ENCODE results near the gene XPR1.

DNA sequence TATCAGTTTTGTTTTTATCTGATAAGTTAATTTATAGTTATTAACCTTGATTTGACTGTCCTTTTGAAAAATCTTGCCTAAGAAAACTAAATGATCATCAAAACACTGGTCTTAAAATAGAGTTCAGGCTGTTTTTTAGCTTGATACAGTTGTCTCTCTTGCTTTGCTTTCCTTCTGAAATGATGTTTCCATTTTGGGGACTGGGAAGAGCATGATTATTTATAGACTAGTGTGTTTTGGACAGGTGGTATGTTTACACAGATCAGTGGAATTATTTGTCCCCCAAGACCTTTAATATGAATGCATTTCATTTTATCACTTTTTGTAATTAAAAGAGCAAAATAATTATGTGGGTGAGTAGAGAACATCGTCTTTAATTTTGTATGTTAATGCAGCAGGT, 90.8 kb downstream of the XPR1 start:
- TF ChIP-seq POLR2AphosphoS5 (IDR thresholded peaks at IDR 0.05; ENCODE audit: low read depth, low read length) (no peak), POLR2A (IDR thresholded peaks at IDR 0.05; ENCODE audit: low read depth, low read length) (no peak), SPI1 (IDR thresholded peaks at IDR 0.05; ENCODE audit: low read depth, low read length) (no peak)
